Ascending aorta (tissue), 2 donors: ENCODE results near the gene CCL7. TPM values are rescaled to one million over a fixed set of nuclear protein-coding genes. Genes with fewer than 3 reads are reported as not detected.

Source experiments
- DNase-seq, 2 donors: peaks; one replicate each; pipeline ENCODE4 v3.0.0-alpha.2; 2019; ENCODE audit warnings: low spot score in 2 of 2
- H3K27ac ChIP-seq, 2 donors: fragments of 200-600 bp; sonication (generic); one replicate each; pipeline ENCODE4 v1.5.1; 2016 to 2017; ENCODE audit warnings: mild to moderate bottlenecking in 1 of 2
- H3K27me3 ChIP-seq: fragments of 200-600 bp; sonication (generic); one replicate; pipeline ENCODE4 v1.5.1; 2017
- H3K36me3 ChIP-seq, 2 donors: fragments of 200-600 bp; sonication (generic); one replicate each; pipeline ENCODE4 v1.5.1; 2016
- H3K4me1 ChIP-seq, 2 donors: fragments of 200-600 bp; sonication (generic); one replicate each; pipeline ENCODE4 v1.5.1; 2016 to 2017; ENCODE audit warnings: mild to moderate bottlenecking in 1 of 2
- H3K4me3 ChIP-seq, 2 donors: fragments of 200-600 bp; sonication (generic); one replicate each; pipeline ENCODE4 v1.5.1; 2016 to 2017; ENCODE audit warnings: mild to moderate bottlenecking in 1 of 2
- H3K9me3 ChIP-seq, 2 donors: fragments of 200-600 bp; sonication (generic); one replicate each; pipeline ENCODE4 v1.5.1; 2016
- CTCF ChIP-seq, 3 experiments: fragments of 200-600 bp in 2 of 3; fragments of 450-650 bp in 1 of 3; sonication (generic) in 2 of 3; IDR thresholded peaks; one replicate each; pipeline ENCODE4 v1.5.1; 2016 to 2019; ENCODE audit warnings: antibody characterized with exemption in 3 of 3, mild to moderate bottlenecking in 1 of 3, moderate library complexity in 1 of 3
- intact Hi-C: fragments of 100-400 bp; cut with DNase I; formaldehyde crosslinking; loops from one replicate; pipeline ENCODE4 v1.15.1; 2023
- total RNA-seq: library from RNA; depleted of rRNA; stranded (reverse); fragments of >200 nt; gene quantifications from one replicate; pipeline ENCODE4 v1.1.0, GENCODE V29; 2016

CCL7 gene
- total RNA-seq, 1 donor from 2014 or later, result not detected

- H3K4me3 ChIP-seq, result no peak overlapping the region
- no peaks in the 10 kb centered on the region for H3K9me3 ChIP-seq
- peak overlapping the region in 1 of 2 donors; percentile 40 for H3K27ac ChIP-seq
- no peak for DNase-seq
- no peaks in the 10 kb centered on the region for H3K27me3 ChIP-seq
- no peak for TF ChIP-seq CTCF (IDR thresholded peaks at IDR 0.05)
- intact Hi-C loops, result no loop called here
- H3K36me3 ChIP-seq, result no peaks in the 10 kb centered on the region
- peaks cover 0 to 21% of the 10 kb centered on the region in 2 donors for H3K4me1 ChIP-seq
Measured at GRCh38 chr17:34234616-34235015, 35.4 kb upstream of the CCL7 start.

GRCh38 chr17:34235389-34236028 lies 34.5 kb upstream of the CCL7 start:
- peaks cover 0 to 23% of the 10 kb centered on the region in 2 donors for H3K4me1 ChIP-seq
- intact Hi-C loops, result no loop called here
- no peaks in the 10 kb centered on the region for H3K36me3 ChIP-seq
- no peak overlapping the region for H3K4me3 ChIP-seq
- H3K27me3 ChIP-seq, result no peaks in the 10 kb centered on the region
- H3K9me3 ChIP-seq, result no peaks in the 10 kb centered on the region
- H3K27ac ChIP-seq, result peak overlapping the region; percentile 35 to 68
- no peak for TF ChIP-seq CTCF (IDR thresholded peaks at IDR 0.05)
- DNase-seq, result no peak

- intact Hi-C loops, result no loop called here
- H3K27ac ChIP-seq, result no peak overlapping the region
Measured at GRCh38 chr17:34236281-34236892, 33.6 kb upstream of the CCL7 start.

GRCh38 chr17:34237458-34237857 lies 32.6 kb upstream of the CCL7 start:
- no peaks in the 10 kb centered on the region for H3K9me3 ChIP-seq
- H3K27me3 ChIP-seq, result no peaks in the 10 kb centered on the region
- H3K27ac ChIP-seq, result no peak overlapping the region
- no peak overlapping the region for H3K4me3 ChIP-seq
- TF ChIP-seq CTCF (IDR thresholded peaks at IDR 0.05), result no peak
- H3K4me1 ChIP-seq, result peaks cover 0 to 25% of the 10 kb centered on the region in 2 donors
- no peak for DNase-seq
- intact Hi-C loops, result no loop called here
- H3K36me3 ChIP-seq, result no peaks in the 10 kb centered on the region

More at GRCh38 chr17:34236281-34236892, 33.6 kb upstream of the CCL7 start:
- Histone ChIP-seq H3K9me3 (no peaks in the 10 kb centered on the region), H3K4me3 (no peak overlapping the region), H3K27me3 (no peaks in the 10 kb centered on the region), H3K36me3 (no peaks in the 10 kb centered on the region), H3K4me1 (peaks cover 0 to 25% of the 10 kb centered on the region in 2 donors)
- DNase-seq, result no peak
- no peak for TF ChIP-seq CTCF (IDR thresholded peaks at IDR 0.05)

GRCh38 chr17:34241062-34241461 lies 29.0 kb upstream of the CCL7 start:
- no peak for DNase-seq
- Histone ChIP-seq H3K27me3 (no peaks in the 10 kb centered on the region), H3K4me1 (peaks cover 0 to 8% of the 10 kb centered on the region in 2 donors), H3K27ac (no peak overlapping the region), H3K36me3 (no peaks in the 10 kb centered on the region), H3K9me3 (no peaks in the 10 kb centered on the region), H3K4me3 (no peak overlapping the region)
- no peak for TF ChIP-seq CTCF (IDR thresholded peaks at IDR 0.05)
- intact Hi-C loops, result loop anchor here (5.0 kb wide), 1 partner anchor 39 kb away; no protein-coding TSS in a partner anchor
